Lung (tissue), 12 donors: ENCODE data around the gene NOS1. TPM values are rescaled to one million over a fixed set of nuclear protein-coding genes. Genes with fewer than 3 reads are reported as not detected.

Source experiments
- ATAC-seq: fragments of 200-7000 bp; cut with Tn5 transposase; one replicate; pipeline ENCODE4 v1.9.1; 2020; ENCODE audit warnings: moderate number of reproducible peaks; ENCODE audit not compliant: insufficient read depth, low FRiP score
- DNase-seq, 3 donors: peaks; one replicate each; pipeline ENCODE4 v3.0.0-alpha.2; 2013 to 2017
- H3K27ac ChIP-seq, 2 donors: one replicate each; pipeline ENCODE4 v1.5.1; 2013; ENCODE audit warnings: mild to moderate bottlenecking in 2 of 2, moderate library complexity in 2 of 2, control low read depth in 1 of 2, inconsistent platforms in 1 of 2, low read depth in 1 of 2, low read length in 1 of 2
- H3K27me3 ChIP-seq, 3 donors: one replicate each; pipeline ENCODE4 v1.5.1; 2013; ENCODE audit warnings: low read length in 2 of 3; ENCODE audit not compliant: control insufficient read depth in 3 of 3, insufficient read depth in 3 of 3
- H3K36me3 ChIP-seq, 4 donors: one replicate each; pipeline ENCODE4 v1.5.1; 2013; ENCODE audit warnings: low read length in 4 of 4, mild to moderate bottlenecking in 1 of 4, moderate library complexity in 1 of 4; ENCODE audit not compliant: control insufficient read depth in 4 of 4, insufficient read depth in 4 of 4
- H3K4me1 ChIP-seq, 5 donors: one replicate each; pipeline ENCODE4 v1.5.1; 2013; ENCODE audit warnings: low read length in 5 of 5, mild to moderate bottlenecking in 2 of 5, moderate library complexity in 1 of 5; ENCODE audit not compliant: control insufficient read depth in 5 of 5, insufficient read depth in 5 of 5
- H3K4me3 ChIP-seq: one replicate; pipeline ENCODE4 v1.5.1; 2013; ENCODE audit warnings: mild to moderate bottlenecking, control low read depth, moderate library complexity
- H3K9ac ChIP-seq, 2 donors: one replicate each; pipeline ENCODE4 v1.5.1; 2013; ENCODE audit warnings: low read length in 2 of 2, control low read depth in 1 of 2; ENCODE audit not compliant: insufficient read depth in 1 of 2
- H3K9me3 ChIP-seq, 4 donors: one replicate each; pipeline ENCODE4 v1.5.1; 2013; ENCODE audit warnings: low read length in 3 of 4, mild to moderate bottlenecking in 1 of 4, moderate library complexity in 1 of 4; ENCODE audit not compliant: control insufficient read depth in 4 of 4, insufficient read depth in 3 of 4
- CTCF ChIP-seq: IDR thresholded peaks from 2 replicates; pipeline ENCODE4 v1.5.1; 2012; ENCODE audit warnings: mild to moderate bottlenecking; ENCODE audit errors: control extremely low read depth, extremely low read depth
- WGBS, 2 donors: extraction: QIAGEN DNeasy Blood & Tissue Kit; methylation state at CpG; one replicate each; pipeline ENCODE4 v1.1.7; 2013; 5-methylcytosine and 5-hydroxymethylcytosine counted together
- polyA plus RNA-seq, 2 donors: library from polyadenylated mRNA; stranded (reverse); fragments of 200-250 nt; gene quantifications; one replicate each; pipeline ENCODE4 v1.2.1, GENCODE V29; 2013
- total RNA-seq, 2 donors: library from RNA; depleted of rRNA in 1 of 2; stranded (reverse); fragments of >200 nt in 1 of 2; gene quantifications; one replicate each; pipeline ENCODE4 v1.2.1, GENCODE V29; 2014 to 2021
- donor health status: control.
- donor health status: control.
- donor health status: Bipolar disorder and iron deficiency.
- donor health status: healthy.
- donor health status: DM: yes; HTN: yes; CAD: no.

The NOS1 gene
- total and polyA plus RNA-seq, 4 donors: 0.25 to 2.4 (median 0.74) TPM

- Histone ChIP-seq H3K36me3 (peaks cover 40 to 50% (median 47%) of the 10 kb centered on the region in 4 donors), H3K4me1 (no peaks in the 10 kb centered on the region), H3K27me3 (no peaks in the 10 kb centered on the region), H3K4me3 (no peak overlapping the region), H3K27ac (no peak overlapping the region), H3K9me3 (no peaks in the 10 kb centered on the region), H3K9ac (no peak overlapping the region)
- TF ChIP-seq CTCF: no peak
- DNase-seq: no peak
- 78 to 88% methylated on average over 5 of the region's 5 CpGs for WGBS, 2 donors
- ATAC-seq: no peak
Measured at GRCh38 chr12:117165342-117165741, 196.1 kb downstream of the NOS1 start.

DNA sequence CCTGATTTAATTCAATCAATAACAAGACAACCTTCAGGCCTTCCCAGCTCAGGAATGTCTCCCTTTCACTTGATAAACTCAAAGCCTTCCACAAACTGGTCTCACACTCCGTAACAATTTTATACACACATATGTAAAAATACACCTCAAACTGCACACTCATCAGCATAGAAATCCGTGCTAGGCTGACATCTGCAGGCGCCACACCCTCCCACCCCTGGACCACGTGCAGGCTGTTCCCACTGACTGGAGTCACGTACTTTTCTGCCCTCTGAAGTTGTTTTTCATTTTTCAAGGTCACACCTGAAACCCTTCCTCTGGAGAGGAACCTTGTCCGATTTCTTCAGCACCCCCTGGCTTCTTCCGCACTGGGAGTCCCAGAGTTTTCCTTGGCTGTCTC is 198.8 kb downstream of the NOS1 start:
- Histone ChIP-seq H3K9ac (no peak overlapping the region), H3K36me3 (peaks cover 38 to 56% (median 47%) of the 10 kb centered on the region in 4 donors), H3K9me3 (no peaks in the 10 kb centered on the region), H3K27ac (no peak overlapping the region), H3K27me3 (no peaks in the 10 kb centered on the region), H3K4me3 (no peak overlapping the region), H3K4me1 (no peaks in the 10 kb centered on the region)
- ATAC-seq: no peak
- 79 to 82% methylated on average over 7 of the region's 7 CpGs for WGBS, 2 donors
- no peak for TF ChIP-seq CTCF
- DNase-seq: no peak

DNA sequence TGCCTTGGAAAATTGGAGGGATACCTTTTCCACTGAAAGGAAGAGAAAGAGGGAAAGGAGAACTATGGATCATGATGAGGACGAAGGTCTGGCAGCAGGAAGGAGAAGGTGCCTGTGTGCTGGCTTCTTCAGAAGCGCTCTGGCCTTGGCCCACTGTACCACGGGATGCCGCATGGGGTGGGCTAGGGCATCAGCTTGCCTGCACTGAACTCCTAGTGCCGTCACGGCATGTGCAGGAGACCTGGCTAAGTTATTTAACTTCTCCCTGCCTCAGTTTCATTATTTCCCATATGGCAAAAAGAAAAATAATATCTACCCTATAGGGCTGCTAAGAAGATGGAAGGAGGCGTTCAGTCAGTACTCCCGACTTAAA is 199.3 kb downstream of the NOS1 start:
- 94% methylated on average over 8 of the region's 8 CpGs for WGBS, 2 donors
- TF ChIP-seq CTCF: no peak

GRCh38 chr12:117161460-117162166 is 199.8 kb downstream of the NOS1 start:
- Histone ChIP-seq H3K4me3 (no peak overlapping the region), H3K4me1 (no peaks in the 10 kb centered on the region), H3K36me3 (peaks cover 40 to 54% (median 46%) of the 10 kb centered on the region in 4 donors), H3K9me3 (no peaks in the 10 kb centered on the region), H3K27ac (no peak overlapping the region), H3K27me3 (no peaks in the 10 kb centered on the region), H3K9ac (no peak overlapping the region)
- no peak for DNase-seq
- TF ChIP-seq CTCF: no peak
- WGBS, 2 donors: 84 to 91% methylated on average over 10 of the region's 10 CpGs
- ATAC-seq: no peak

More for the DNA sequence above, 199.3 kb downstream of the NOS1 start:
- DNase-seq: no peak
- no peak overlapping the region for H3K9ac ChIP-seq
- H3K27ac ChIP-seq: no peak overlapping the region
- ATAC-seq: no peak
- H3K36me3 ChIP-seq: peaks cover 41 to 54% (median 47%) of the 10 kb centered on the region in 4 donors
- no peak overlapping the region for H3K4me3 ChIP-seq
- no peaks in the 10 kb centered on the region for H3K4me1 ChIP-seq
- H3K27me3 ChIP-seq: no peaks in the 10 kb centered on the region
- H3K9me3 ChIP-seq: no peaks in the 10 kb centered on the region
